Pons (tissue), 1 donor: ENCODE results near the gene APMAP.
"Not testable (repeated sequence)": the region's sequence is repeated elsewhere in the genome, so short reads cannot be mapped to it uniquely, and the experiment has no call there.

ENCODE experiments used
- DNase-seq: peaks from one replicate; pipeline ENCODE4 v3.0.0-alpha.2; 2016; ENCODE audit warnings: low spot score

Gene APMAP

GRCh38 chr20:24930724-24931688 lies 61.5 kb downstream of the APMAP start:
- not testable (repeated sequence) for DNase-seq

GRCh38 chr20:24929867-24930723 lies 62.5 kb downstream of the APMAP start:
- DNase-seq = not testable (repeated sequence)

DNA sequence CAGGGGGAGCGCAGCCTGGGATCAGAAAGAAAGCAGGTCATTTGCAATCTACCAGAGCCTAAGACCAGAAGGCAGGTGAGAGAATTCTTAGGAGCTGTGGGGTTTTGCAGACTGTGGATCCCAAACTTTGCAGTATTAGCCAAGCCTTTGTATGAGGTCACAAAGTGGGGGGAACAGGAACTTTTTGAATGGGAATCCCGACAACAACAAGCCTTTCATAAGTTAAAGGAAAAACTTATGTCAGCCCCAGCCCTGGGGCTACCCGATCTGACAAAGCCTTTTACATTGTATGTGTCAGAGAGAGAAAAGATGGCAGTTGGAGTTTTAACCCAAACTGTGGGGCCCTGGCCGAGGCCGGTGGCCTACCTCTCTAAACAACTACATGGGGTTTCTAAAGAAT lies 63.3 kb downstream of the APMAP start:
- DNase-seq = not testable (repeated sequence)

- DNase-seq = not testable (repeated sequence)
Observed at GRCh38 chr20:24920706-24921105, 71.8 kb downstream of the APMAP start.

DNA sequence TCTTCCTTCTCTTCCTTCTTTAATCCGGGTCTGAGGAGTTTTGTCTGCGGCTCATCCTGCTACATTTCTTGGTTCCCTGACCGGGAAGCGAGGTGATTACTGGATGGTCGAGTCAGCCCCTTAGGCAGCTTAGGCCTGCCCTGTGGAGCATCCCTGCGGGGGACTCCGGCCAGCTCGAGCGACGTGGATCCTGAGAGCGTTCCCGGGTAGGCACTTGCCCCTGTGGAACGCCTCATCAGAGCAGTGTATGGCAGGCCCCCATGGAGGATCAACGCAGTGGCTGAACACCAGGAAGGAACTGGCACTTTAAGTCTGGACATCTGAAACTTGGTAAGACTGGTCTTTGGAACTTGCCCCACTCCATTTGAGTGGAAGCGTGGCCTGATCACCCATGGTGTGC lies 72.9 kb downstream of the APMAP start:
- not testable (repeated sequence) for DNase-seq

- peak; percentile 11 for DNase-seq
Observed at GRCh38 chr20:24918579-24919566, 73.7 kb downstream of the APMAP start.

GRCh38 chr20:24917797-24918578 lies 74.6 kb downstream of the APMAP start:
- peak; percentile 73 for DNase-seq

- DNase-seq = no peak
Observed at GRCh38 chr20:24917056-24917455, 75.5 kb downstream of the APMAP start.

DNA sequence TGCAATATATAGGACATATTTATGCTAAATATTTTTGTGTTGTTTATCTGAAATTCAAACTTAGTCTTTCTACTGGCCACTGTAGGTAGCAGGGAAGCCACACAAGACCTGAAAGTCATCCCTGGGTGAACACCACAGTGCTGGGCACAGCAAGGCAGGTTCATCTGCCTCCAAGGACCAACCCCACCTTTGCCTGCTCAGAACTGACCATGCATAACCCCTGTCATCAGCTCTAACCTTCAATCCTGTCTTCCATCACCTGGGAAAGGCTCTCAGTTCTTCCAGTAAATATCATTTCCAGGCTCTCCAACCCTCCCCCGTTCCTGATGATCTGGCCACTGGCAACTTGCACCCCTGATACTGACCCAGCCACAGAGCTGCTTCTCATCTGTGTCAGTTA lies 76.1 kb downstream of the APMAP start:
- no peak for DNase-seq

DNA sequence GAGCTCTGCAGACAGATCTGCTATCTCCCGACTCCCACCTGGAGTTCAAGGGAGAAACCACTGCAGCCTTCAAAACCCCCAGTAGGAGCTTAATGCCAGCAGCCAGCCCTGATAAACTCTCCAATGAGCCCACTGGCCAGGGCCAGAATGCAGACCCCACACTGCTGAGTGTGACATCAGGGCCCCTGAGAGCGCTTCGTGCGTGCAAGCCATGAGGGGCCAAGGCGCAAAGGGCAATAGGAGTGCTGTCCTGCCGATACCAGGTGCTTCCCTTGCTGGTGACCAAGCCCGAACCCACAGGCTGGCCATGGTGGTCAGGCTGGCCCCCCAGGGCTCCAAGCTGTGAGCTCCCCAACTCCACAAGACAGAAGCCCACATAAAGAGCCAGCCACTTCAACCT lies 76.7 kb downstream of the APMAP start:
- no peak for DNase-seq

GRCh38 chr20:24915440-24915839 lies 77.1 kb downstream of the APMAP start:
- DNase-seq = no peak

DNA sequence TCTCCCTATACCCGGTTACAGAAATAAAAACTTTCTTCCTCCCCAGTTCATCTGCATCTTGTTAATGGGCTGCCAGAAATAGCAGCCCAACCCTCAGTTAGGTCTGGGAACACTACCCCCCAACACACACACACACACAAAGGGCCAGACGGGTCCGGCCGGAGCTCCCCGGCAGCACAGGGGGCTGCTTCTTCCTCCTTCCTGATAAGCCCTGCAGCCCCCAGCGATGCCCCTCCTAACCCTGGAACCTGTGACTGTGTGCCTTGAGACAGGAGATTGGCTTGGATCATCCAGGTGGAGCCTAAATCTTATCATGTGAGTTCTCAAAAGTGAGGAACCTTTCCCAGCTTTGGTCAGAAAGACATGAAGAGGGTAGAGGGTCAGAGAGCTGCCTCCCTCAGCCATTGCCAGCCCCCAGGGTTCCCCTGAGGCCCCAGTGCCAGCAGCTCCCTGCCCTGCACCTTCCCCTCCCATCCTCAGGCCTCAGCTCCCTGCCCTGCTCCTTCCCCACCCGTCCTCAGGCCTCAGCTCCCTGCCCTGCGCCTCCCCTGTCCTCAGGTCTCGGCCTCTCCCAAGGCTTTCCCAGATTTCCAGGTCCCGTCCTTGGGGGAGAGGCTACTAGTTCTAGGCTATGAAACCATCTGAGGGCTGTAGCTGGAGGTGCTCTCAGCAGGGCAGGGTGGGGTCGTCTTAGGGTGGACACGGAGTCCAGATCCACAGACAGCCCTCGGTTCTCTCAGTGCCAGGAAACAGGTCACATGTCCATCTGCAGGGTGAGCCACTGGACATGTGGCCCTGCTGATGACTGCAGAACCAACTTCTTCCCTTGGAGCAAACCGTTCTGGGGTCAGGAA lies 77.9 kb downstream of the APMAP start:
- DNase-seq = peak; percentile 16

- DNase-seq = no peak
Observed at GRCh38 chr20:24913076-24913628, 79.4 kb downstream of the APMAP start.
